Measurements from ENCODE around the gene IGFLR1. TPM values are rescaled to one million over a fixed set of nuclear protein-coding genes. Genes with fewer than 3 reads are reported as not detected.
"Not testable (repeated sequence)": the region's sequence is repeated elsewhere in the genome, so short reads cannot be mapped to it uniquely, and the experiment has no call there.

Gene IGFLR1
- total and polyA plus RNA-seq, 2 donors (not counting 3 experiments of a cell fraction or from before 2014, with no cell fraction given) = 2.6 to 7.6 TPM

DNA sequence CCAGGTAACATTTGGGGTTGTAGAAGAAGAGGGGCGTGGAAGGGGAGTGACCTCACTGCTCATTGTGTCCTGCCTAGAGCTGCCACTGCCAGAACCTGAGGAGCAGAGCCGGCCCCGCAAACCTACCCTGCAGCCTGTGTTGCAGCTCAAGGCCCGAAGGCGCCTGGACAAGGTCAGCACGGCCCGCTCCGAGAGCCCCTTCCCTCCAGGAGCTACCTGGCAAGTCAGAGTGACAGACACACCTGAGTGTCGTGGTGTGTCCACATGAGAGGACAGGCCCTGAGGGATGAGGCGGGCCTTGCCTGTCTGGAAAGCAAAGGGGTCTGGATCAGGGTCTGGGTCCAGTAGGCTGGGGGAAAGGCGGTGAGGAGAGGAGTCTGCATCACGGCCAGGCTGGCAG lies 17.7 kb downstream of the IGFLR1 start:
- BruUV-seq (replicated peaks) = no TSS peak
- Histone ChIP-seq H3K79me2 (ENCODE audit: control insufficient read depth, insufficient read depth, low read length) (peaks cover 15% of the 10 kb centered on the region), H3K4me3 (replicated peaks in 1 of 3; ENCODE audit: insufficient read depth in 1 of 3, low read depth in 1 of 3, low read length in 3 of 3) (no peak overlapping the region), H3K4me2 (ENCODE audit: insufficient read depth, low read length) (no peak overlapping the region), H4K20me1 (replicated peaks; ENCODE audit: control insufficient read depth, extremely low read depth, insufficient read depth, low read length) (no peaks in the 10 kb centered on the region), H3K9ac (replicated peaks; ENCODE audit: extremely low read depth, insufficient read depth, low read length) (no peak overlapping the region), H3K4me1 (ENCODE audit: control insufficient read depth, extremely low read depth, insufficient read depth, low read length) (no peaks in the 10 kb centered on the region), H3K27me3 (ENCODE audit: control insufficient read depth in 2 of 2, insufficient read depth in 2 of 2, low read length in 2 of 2) (no peaks in the 10 kb centered on the region), H3K9me3 (replicated peaks; ENCODE audit: control insufficient read depth, insufficient read depth, low read length) (no peaks in the 10 kb centered on the region), H2AFZ (ENCODE audit: low read depth, low read length) (no peak overlapping the region), H3K36me3 (ENCODE audit: control insufficient read depth in 2 of 2, extremely low read depth in 1 of 2, insufficient read depth in 2 of 2, low read length in 2 of 2) (peaks cover 26 to 75% of the 10 kb centered on the region in 2 experiments), H3K27ac (ENCODE audit: insufficient read depth, low read depth, low read length) (no peak overlapping the region), H3K9me1 (replicated peaks; ENCODE audit: control insufficient read depth, extremely low read depth, insufficient read depth, low read length) (no peaks in the 10 kb centered on the region)
- no peak for FAIRE-seq
- ChIA-PET CTCF (no interaction called here), POLR2A (no interaction called here)
- intact Hi-C loops (cut with micrococcal nuclease) = no loop called here
- DNase-seq (ENCODE audit: low read depth, low spot score) = no peak
- TF ChIP-seq FOS (IDR thresholded peaks at IDR 0.05; ENCODE audit: borderline replicate concordance, insufficient read depth, low read length) (no peak), MYC (IDR thresholded peaks at IDR 0.05; ENCODE audit: low read depth, low read length) (no peak), JUN (IDR thresholded peaks at IDR 0.05; ENCODE audit: borderline replicate concordance, insufficient read depth, insufficient read length, low read depth) (no peak), POLR2AphosphoS5 (IDR thresholded peaks at IDR 0.05; ENCODE audit: insufficient read depth, low read depth, low read length) (no peak), GATA2 (IDR thresholded peaks at IDR 0.05; ENCODE audit: insufficient read depth, insufficient read length, low read depth, low read length) (no peak), EZH2 (IDR thresholded peaks at IDR 0.05; ENCODE audit: borderline replicate concordance, low read depth, low read length, severe bottlenecking) (no peak), POLR2A (IDR thresholded peaks at IDR 0.05; ENCODE audit: low read depth, low read length) (no peak)
- TF ChIP-seq, protein P1, sequence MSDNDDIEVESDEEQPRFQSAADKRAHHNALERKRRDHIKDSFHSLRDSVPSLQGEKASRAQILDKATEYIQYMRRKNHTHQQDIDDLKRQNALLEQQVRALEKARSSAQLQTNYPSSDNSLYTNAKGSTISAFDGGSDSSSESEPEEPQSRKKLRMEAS (IDR thresholded peaks at IDR 0.05; ENCODE audit: insufficient read depth, insufficient read length) = no peak
- TF ChIP-seq, protein P2, sequence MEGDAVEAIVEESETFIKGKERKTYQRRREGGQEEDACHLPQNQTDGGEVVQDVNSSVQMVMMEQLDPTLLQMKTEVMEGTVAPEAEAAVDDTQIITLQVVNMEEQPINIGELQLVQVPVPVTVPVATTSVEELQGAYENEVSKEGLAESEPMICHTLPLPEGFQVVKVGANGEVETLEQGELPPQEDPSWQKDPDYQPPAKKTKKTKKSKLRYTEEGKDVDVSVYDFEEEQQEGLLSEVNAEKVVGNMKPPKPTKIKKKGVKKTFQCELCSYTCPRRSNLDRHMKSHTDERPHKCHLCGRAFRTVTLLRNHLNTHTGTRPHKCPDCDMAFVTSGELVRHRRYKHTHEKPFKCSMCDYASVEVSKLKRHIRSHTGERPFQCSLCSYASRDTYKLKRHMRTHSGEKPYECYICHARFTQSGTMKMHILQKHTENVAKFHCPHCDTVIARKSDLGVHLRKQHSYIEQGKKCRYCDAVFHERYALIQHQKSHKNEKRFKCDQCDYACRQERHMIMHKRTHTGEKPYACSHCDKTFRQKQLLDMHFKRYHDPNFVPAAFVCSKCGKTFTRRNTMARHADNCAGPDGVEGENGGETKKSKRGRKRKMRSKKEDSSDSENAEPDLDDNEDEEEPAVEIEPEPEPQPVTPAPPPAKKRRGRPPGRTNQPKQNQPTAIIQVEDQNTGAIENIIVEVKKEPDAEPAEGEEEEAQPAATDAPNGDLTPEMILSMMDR (IDR thresholded peaks at IDR 0.05; ENCODE audit: extremely low read depth in 1 of 2, insufficient read depth in 1 of 2, low read depth in 1 of 2, low read length in 2 of 2) = no peak
- dilution Hi-C loops (cut with MboI; ENCODE audit: extremely low pct_ligation_motif_present, low sequenced_read_pairs) = no loop called here

DNA sequence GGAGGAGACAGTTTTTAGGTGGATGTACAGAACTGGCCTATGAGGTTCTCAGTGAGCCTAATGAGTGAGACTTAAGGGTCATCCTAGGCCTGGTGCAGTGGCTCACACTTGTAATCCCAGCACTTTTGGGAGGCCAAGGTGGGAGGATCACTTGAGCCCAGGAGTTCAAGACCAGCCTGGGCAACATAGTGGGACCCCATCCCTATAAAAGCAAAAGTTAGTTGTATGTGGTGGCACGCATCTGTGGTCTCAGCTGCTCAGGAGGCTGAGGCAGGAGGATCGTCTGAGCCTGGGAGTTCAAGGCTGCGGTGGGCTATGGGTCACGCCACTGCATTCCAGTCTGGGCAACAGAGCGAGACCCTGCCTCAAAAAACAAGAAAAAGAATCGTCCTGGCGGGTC lies 18.1 kb downstream of the IGFLR1 start:
- H3K9me3 ChIP-seq (replicated peaks; ENCODE audit: control insufficient read depth, insufficient read depth, low read length) = not testable (repeated sequence)
- H3K36me3 ChIP-seq (ENCODE audit: control insufficient read depth in 2 of 2, extremely low read depth in 1 of 2, insufficient read depth in 2 of 2, low read length in 2 of 2) = peaks cover 26 to 73% of the 10 kb centered on the region in 2 experiments

More for the DNA sequence above, 18.1 kb downstream of the IGFLR1 start:
- BruUV-seq (replicated peaks); H3K9ac ChIP-seq (replicated peaks; ENCODE audit: extremely low read depth, insufficient read depth, low read length); intact Hi-C loops (cut with micrococcal nuclease); H3K27ac ChIP-seq (ENCODE audit: insufficient read depth, low read depth, low read length); H3K4me3 ChIP-seq (replicated peaks in 1 of 3; ENCODE audit: insufficient read depth in 1 of 3, low read depth in 1 of 3, low read length in 3 of 3); POLR2A ChIA-PET; H2AFZ ChIP-seq (ENCODE audit: low read depth, low read length); dilution Hi-C loops (cut with MboI; ENCODE audit: extremely low pct_ligation_motif_present, low sequenced_read_pairs); CTCF ChIA-PET; DNase-seq (ENCODE audit: low read depth, low spot score); H3K27me3 ChIP-seq (ENCODE audit: control insufficient read depth in 2 of 2, insufficient read depth in 2 of 2, low read length in 2 of 2); H3K4me1 ChIP-seq (ENCODE audit: control insufficient read depth, extremely low read depth, insufficient read depth, low read length); H3K9me1 ChIP-seq (replicated peaks; ENCODE audit: control insufficient read depth, extremely low read depth, insufficient read depth, low read length); FAIRE-seq; H3K4me2 ChIP-seq (ENCODE audit: insufficient read depth, low read length); H4K20me1 ChIP-seq (replicated peaks; ENCODE audit: control insufficient read depth, extremely low read depth, insufficient read depth, low read length): not testable (repeated sequence)
- peaks cover 19% of the 10 kb centered on the region for H3K79me2 ChIP-seq (ENCODE audit: control insufficient read depth, insufficient read depth, low read length)
